SK-N-MC (cell line): ENCODE data around the gene WDR44.

ENCODE experiments used
- EZH2 ChIP-seq: fragments of 200-600 bp; sonication (generic); IDR thresholded peaks from one replicate; pipeline ENCODE4 v1.6.1; 2017; ENCODE audit warnings: antibody characterized with exemption
- FOXP2 ChIP-seq: optimal IDR thresholded peaks from 2 replicates; pipeline ENCODE3; 2011; ENCODE audit warnings: mild to moderate bottlenecking, moderate library complexity; ENCODE audit not compliant: insufficient read depth; ENCODE audit errors: extremely low read length, control extremely low read depth
- POLR2AphosphoS5 ChIP-seq: IDR thresholded peaks from 2 replicates; pipeline ENCODE4 v1.6.1; 2012; ENCODE audit warnings: mild to moderate bottlenecking, low read depth, low read length, borderline replicate concordance

GRCh38 chrX:118493016-118493415 lies 147.1 kb downstream of the WDR44 start:
- TF ChIP-seq POLR2AphosphoS5: no peak
- TF ChIP-seq EZH2: no peak
- TF ChIP-seq FOXP2: no peak
